Upper lobe of right lung (tissue), 1 donor: Measurements from ENCODE around the gene PRSS57. TPM values are rescaled to one million over a fixed set of nuclear protein-coding genes. Genes with fewer than 3 reads are reported as not detected.
"Not testable (repeated sequence)": the region's sequence is repeated elsewhere in the genome, so short reads cannot be mapped to it uniquely, and the experiment has no call there.

Source experiments
- ATAC-seq: fragments of 200-7000 bp; cut with Tn5 transposase; one replicate; pipeline ENCODE4 v1.9.1; 2020; ENCODE audit warnings: mild to moderate bottlenecking, moderate library complexity
- DNase-seq: peaks from one replicate; pipeline ENCODE4 v3.0.0-alpha.2; 2020
- H3K27ac ChIP-seq: fragments of 200-600 bp; one replicate; pipeline ENCODE4 v1.8.0; 2022
- H3K27me3 ChIP-seq: fragments of 200-600 bp; one replicate; pipeline ENCODE4 v1.8.0; 2022; ENCODE audit warnings: mild to moderate bottlenecking
- H3K36me3 ChIP-seq: fragments of 200-600 bp; one replicate; pipeline ENCODE4 v1.8.0; 2022
- H3K4me1 ChIP-seq: fragments of 200-600 bp; one replicate; pipeline ENCODE4 v1.8.0; 2022
- H3K4me3 ChIP-seq: fragments of 200-600 bp; one replicate; pipeline ENCODE4 v1.8.0; 2022; ENCODE audit warnings: mild to moderate bottlenecking
- H3K9me3 ChIP-seq: fragments of 200-600 bp; one replicate; pipeline ENCODE4 v1.8.0; 2022
- intact Hi-C: fragments of 100-400 bp; cut with DNase I; formaldehyde crosslinking; loops from one replicate; pipeline ENCODE4 v1.11.0; 2022
- long read RNA-seq: library from polyadenylated mRNA; unstranded; transcript quantifications from one replicate; pipeline ENCODE4 v2.0.0, GENCODE V29; 2021
- total RNA-seq: library from RNA; stranded (reverse); fragmentation: NEBNext Ultra II Directional; extraction: Animal tissue kit (Norgen Biotek cat#: 25700); gene quantifications from one replicate; pipeline ENCODE4 v1.2.1, GENCODE V29; 2021
- TF ChIP-seq, protein P1 (sequence below): fragments of 200-600 bp; IDR thresholded peaks from one replicate; pipeline ENCODE4 v1.8.0; 2022; ENCODE audit warnings: antibody characterized with exemption
- donor health status: DM: no; HTN: yes; CAD: no; lungs with severe emphysema.

The PRSS57 gene
- not detected for total RNA-seq
- long read RNA-seq, partial matches to known transcripts, result 0 of 2 reads
- long read RNA-seq, other reads (novel, unspliced or antisense), result 1 of 2 reads

DNA sequence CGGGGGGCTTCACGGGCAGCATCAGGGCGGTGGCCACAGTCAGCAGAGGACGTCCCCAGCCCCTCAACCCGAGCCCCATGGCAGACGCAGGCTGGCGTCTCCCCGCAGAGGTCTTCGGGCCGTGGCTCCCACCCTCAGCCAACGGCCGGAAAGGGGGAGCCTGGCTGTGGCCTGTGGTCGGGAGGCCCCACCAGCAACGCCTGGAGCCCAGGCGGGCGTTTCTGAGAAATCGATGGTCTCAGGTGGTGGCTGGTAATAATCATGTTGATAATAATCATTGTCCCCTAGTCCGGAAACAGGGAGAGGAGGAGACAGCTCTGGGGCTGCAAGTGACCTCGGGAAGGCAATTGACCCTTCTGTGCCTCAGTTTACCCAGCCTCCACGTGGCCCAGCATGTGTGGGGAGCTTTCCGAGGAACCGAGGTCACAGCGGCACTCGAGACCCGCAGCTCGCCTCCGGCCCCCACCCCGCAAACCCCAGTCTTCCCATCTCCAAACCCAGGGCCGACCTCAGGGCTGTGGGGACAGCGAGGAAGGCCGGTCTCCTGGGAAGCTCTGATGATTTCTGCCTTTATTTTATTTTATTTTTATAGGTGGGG is at the start of gene PRSS57:
PRSS57 (minus strand) TSS at position 101 of the 598 bp plus-strand sequence; CDS start at position 79, 22 bp downstream.
- no peaks in the 10 kb centered on the region for H3K4me1 ChIP-seq
- peak; percentile 30 for ATAC-seq
- peaks cover 14% of the 10 kb centered on the region for H3K27me3 ChIP-seq

DNA sequence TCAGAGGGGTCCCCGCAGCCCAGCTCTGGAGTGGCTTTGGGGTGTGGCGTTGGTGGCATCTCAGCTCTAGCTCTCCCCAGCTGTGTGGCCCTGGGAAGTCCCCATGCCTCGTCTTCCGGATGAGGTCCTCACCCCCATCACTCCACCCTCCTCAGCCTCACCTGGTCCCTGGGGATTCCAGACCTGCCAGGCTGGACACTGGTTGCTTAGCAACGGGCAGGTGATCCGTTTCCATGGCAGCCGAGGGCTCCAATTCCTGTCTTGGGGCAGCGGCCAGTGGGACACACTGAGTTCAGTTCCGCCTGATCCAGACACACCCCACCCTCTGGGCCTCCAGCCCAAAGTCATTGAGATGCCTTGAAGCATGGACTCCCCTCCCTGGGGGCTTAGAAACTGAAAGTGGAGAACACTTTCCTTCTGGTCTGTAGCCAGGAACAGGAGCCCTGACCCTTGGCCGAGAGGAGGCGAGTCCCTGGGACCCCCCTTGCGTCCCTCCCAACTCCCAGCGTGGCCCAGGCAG is 48.0 kb upstream of the PRSS57 start:
- Histone ChIP-seq H3K9me3 (peaks cover 6% of the 10 kb centered on the region), H3K27ac (no peak overlapping the region), H3K36me3 (no peaks in the 10 kb centered on the region), H3K4me3 (no peak overlapping the region), H3K4me1 (no peaks in the 10 kb centered on the region), H3K27me3 (no peaks in the 10 kb centered on the region)
- TF ChIP-seq, protein P1, sequence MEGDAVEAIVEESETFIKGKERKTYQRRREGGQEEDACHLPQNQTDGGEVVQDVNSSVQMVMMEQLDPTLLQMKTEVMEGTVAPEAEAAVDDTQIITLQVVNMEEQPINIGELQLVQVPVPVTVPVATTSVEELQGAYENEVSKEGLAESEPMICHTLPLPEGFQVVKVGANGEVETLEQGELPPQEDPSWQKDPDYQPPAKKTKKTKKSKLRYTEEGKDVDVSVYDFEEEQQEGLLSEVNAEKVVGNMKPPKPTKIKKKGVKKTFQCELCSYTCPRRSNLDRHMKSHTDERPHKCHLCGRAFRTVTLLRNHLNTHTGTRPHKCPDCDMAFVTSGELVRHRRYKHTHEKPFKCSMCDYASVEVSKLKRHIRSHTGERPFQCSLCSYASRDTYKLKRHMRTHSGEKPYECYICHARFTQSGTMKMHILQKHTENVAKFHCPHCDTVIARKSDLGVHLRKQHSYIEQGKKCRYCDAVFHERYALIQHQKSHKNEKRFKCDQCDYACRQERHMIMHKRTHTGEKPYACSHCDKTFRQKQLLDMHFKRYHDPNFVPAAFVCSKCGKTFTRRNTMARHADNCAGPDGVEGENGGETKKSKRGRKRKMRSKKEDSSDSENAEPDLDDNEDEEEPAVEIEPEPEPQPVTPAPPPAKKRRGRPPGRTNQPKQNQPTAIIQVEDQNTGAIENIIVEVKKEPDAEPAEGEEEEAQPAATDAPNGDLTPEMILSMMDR, result no peak
- intact Hi-C loops, result no loop called here
- no peak for DNase-seq
- peak; percentile 15 for ATAC-seq

More for the DNA sequence above, at the start of gene PRSS57:
- Histone ChIP-seq H3K36me3 (no peaks in the 10 kb centered on the region), H3K4me3 (no peak within 1 kb of the TSS), H3K27ac (no peak within 1 kb of the TSS), H3K9me3 (no peaks in the 10 kb centered on the region)
- no peak for DNase-seq
- intact Hi-C loops, result no loop called here
- TF ChIP-seq, protein P1, result no peak

DNA sequence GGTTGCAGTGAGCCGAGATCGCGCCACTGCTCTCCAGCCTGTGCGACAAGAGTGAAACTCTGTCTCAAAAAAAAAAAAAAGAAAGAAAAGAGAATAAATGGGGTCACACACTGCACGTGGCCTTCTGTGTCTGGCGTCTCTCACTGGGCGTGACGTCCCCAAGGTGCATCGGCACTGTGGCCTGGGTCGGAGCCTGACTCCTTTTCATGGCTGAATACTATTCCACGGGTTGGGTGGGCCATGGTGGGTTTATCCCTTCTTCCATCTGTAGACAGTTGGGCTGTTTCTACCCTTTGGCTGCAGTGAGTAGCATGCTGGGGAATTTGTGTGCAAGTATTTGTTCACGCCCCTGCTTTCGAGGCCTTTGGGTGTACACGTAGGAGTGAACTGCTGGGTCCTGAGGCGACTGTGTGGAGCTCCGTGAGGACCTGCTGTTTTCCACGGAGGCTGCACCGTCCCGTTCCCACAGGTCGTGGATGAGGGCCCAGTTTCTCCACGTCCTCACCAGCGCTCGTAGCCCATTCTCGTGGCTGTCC is 47.4 kb upstream of the PRSS57 start:
- Histone ChIP-seq H3K9me3 (peaks cover 3% of the 10 kb centered on the region), H3K36me3 (no peaks in the 10 kb centered on the region), H3K27me3 (no peaks in the 10 kb centered on the region), H3K4me1 (no peaks in the 10 kb centered on the region), H3K27ac (no peak overlapping the region), H3K4me3 (no peak overlapping the region)
- DNase-seq (no peak), ATAC-seq (no peak)
- intact Hi-C loops, result no loop called here
- TF ChIP-seq, protein P1, result no peak

DNA sequence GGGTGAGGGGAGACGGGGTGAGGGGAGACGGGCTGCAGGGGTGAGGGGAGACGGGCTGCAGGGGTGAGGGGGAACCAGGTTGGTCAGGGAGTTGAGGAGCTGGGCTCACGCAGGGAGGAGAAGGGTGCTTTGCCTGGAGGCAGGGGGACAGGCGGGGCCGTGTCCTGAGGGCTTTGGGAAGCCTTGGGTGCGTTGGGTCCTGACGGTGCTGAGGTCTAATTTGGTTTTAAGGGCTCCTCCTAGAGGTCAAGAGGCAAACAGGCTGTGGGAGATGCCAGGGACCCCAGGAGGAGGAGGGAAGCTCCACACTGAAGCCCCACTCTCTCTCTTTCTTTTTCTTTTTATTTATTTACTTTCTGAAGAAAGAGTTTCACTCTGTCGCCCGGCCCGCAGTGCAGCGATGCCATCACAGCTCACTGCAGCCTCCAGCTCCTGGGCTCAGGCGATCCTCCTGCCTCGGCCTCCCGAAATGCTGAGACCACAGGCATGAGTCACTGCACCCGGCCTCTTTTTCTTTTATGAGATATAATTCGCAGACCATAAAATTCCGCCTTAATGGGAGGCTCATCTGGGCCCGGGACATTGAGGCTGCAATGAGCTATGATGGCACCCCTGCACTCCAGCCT is 46.4 kb upstream of the PRSS57 start:
- Histone ChIP-seq H3K4me1 (no peaks in the 10 kb centered on the region), H3K27ac (no peak overlapping the region), H3K27me3 (no peaks in the 10 kb centered on the region), H3K36me3 (no peaks in the 10 kb centered on the region), H3K9me3 (no peaks in the 10 kb centered on the region), H3K4me3 (no peak overlapping the region)
- TF ChIP-seq, protein P1, result no peak
- intact Hi-C loops, result no loop called here
- DNase-seq (no peak), ATAC-seq (no peak)

DNA sequence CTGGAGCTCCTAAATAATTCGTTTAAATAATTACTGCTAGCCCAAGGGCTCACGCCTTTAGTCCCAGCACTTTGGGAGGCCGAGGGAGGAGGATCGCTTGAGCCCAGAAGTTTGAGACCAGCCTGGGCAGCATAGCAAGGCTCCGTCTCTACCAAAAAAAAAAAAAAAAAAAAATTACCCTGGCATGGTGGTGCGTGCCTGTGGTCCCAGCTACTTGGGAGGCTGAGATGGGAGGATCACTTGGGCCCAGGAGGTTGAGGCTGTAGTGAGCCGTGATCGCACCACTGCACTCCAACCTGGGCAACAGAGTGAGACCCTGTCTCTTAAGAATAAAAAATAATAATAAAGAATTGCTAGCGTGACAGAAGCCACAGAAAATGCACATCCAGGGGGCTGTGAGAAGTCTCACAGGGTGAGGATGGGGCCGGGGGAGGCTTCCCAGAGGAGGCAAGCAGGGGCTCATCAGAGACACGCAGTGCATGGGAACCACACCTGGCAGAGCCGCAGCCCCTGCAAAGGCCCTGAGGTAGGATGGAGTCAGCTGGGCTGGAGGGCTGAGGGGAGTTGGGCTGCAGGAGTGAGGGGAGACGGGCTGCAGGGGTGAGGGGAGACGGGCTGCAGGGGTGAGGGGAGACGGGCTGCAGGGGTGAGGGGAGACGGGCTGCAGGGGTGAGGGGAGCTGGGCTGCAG is 45.7 kb upstream of the PRSS57 start:
- H3K4me1 ChIP-seq, ATAC-seq, H3K27me3 ChIP-seq, DNase-seq, H3K27ac ChIP-seq, H3K9me3 ChIP-seq, H3K36me3 ChIP-seq, intact Hi-C loops, H3K4me3 ChIP-seq: not testable (repeated sequence)
